Measurements from ENCODE around the gene PIK3R1. TPM values are rescaled to one million over a fixed set of nuclear protein-coding genes. Genes with fewer than 3 reads are reported as not detected.

The PIK3R1 gene
- total RNA-seq, 3 donors from 2014 or later: 66.7 to 197 (median 74.9) TPM

GRCh38 chr5:68226546-68227073, 11.1 kb downstream of the PIK3R1 start:
- no peak for TF ChIP-seq CTCF (IDR thresholded peaks at IDR 0.05)
- no peak overlapping the region for H3K4me3 ChIP-seq
- ATAC-seq: no peak
- no peaks in the 10 kb centered on the region for H3K9me3 ChIP-seq
- DNase-seq: no peak
- H3K36me3 ChIP-seq (ENCODE audit: low read depth): no peaks in the 10 kb centered on the region
- peaks cover 65% of the 10 kb centered on the region for H3K4me1 ChIP-seq (ENCODE audit: low read depth)
- intact Hi-C loops (cut with DNase I, micrococcal nuclease): no loop called here

- ATAC-seq: no peak
- DNase-seq: no peak
- intact Hi-C loops (cut with DNase I, micrococcal nuclease): no loop called here
Measured at GRCh38 chr5:68227532-68228160, 12.1 kb downstream of the PIK3R1 start.

GRCh38 chr5:68229416-68229815, 13.9 kb downstream of the PIK3R1 start:
- Histone ChIP-seq H3K4me1 (ENCODE audit: low read depth) (peaks cover 48% of the 10 kb centered on the region), H3K4me3 (no peak overlapping the region), H3K36me3 (ENCODE audit: low read depth) (no peaks in the 10 kb centered on the region), H3K9me3 (no peaks in the 10 kb centered on the region)
- ATAC-seq (peak; percentile 11), DNase-seq (no peak)
- no peak for TF ChIP-seq CTCF (IDR thresholded peaks at IDR 0.05)
- intact Hi-C loops (cut with DNase I, micrococcal nuclease): no loop called here

More at GRCh38 chr5:68227532-68228160, 12.1 kb downstream of the PIK3R1 start:
- Histone ChIP-seq H3K4me3 (no peak overlapping the region), H3K36me3 (ENCODE audit: low read depth) (no peaks in the 10 kb centered on the region), H3K4me1 (ENCODE audit: low read depth) (peaks cover 59% of the 10 kb centered on the region), H3K9me3 (no peaks in the 10 kb centered on the region)
- TF ChIP-seq CTCF (IDR thresholded peaks at IDR 0.05): no peak

GRCh38 chr5:68230285-68230684, 14.7 kb downstream of the PIK3R1 start:
- intact Hi-C loops (cut with DNase I, micrococcal nuclease): no loop called here
- DNase-seq (no peak), ATAC-seq (no peak)
- Histone ChIP-seq H3K4me3 (no peak overlapping the region), H3K4me1 (ENCODE audit: low read depth) (peaks cover 39% of the 10 kb centered on the region), H3K9me3 (no peaks in the 10 kb centered on the region), H3K36me3 (ENCODE audit: low read depth) (no peaks in the 10 kb centered on the region)
- no peak for TF ChIP-seq CTCF (IDR thresholded peaks at IDR 0.05)

DNA sequence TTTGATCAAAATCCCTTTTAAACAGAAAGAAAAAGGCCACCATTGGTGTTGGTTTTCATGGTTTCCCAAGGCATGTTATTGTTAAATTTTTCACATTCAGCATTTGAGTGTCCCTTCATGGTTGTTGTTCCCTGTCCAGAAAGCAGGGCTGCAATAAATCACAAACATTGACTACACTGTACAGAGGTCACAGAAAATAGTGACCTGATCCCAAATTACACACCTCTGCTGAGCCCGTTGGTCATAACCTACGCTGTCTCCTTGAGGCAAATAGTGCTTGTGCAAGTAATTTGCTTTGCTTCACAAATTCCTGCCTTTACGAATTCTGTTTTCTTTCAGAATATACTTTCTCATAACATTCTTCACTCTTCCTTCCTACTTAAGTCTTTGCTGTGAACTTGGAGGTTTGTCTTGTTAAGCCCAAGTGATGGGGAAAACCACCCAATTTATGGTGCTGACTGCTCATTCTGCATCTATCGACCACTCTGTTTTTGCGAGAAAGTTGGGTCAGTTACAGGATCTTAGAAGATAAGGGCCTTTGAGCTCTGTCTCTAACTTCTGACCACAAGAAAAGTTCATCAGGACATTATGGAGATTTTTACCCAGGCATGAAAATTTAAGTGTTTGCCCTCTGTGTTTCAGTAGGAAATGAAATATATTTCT, 16.0 kb downstream of the PIK3R1 start:
- Histone ChIP-seq H3K4me3 (no peak overlapping the region), H3K4me1 (ENCODE audit: low read depth) (peaks cover 30% of the 10 kb centered on the region), H3K9me3 (no peaks in the 10 kb centered on the region), H3K36me3 (ENCODE audit: low read depth) (no peaks in the 10 kb centered on the region)
- TF ChIP-seq CTCF (IDR thresholded peaks at IDR 0.05): no peak
- DNase-seq (no peak), ATAC-seq (no peak)
- intact Hi-C loops (cut with DNase I, micrococcal nuclease): no loop called here
